Coronary artery (tissue), 2 donors: ENCODE measurements around the gene CETN1.

ENCODE experiments used
- DNase-seq: peaks from one replicate; pipeline ENCODE4 v3.0.0-alpha.2; 2017; ENCODE audit warnings: low spot score
- H3K27ac ChIP-seq, 2 donors: fragments of 200-600 bp; sonication (generic); one replicate each; pipeline ENCODE4 v1.5.1; 2016 to 2019
- H3K4me3 ChIP-seq: fragments of 200-600 bp; sonication (generic); 2 replicates; pipeline ENCODE4 v1.5.1; 2016; ENCODE audit warnings: mild to moderate bottlenecking, moderate library complexity
- TF ChIP-seq, protein P1 (sequence below): fragments of 200-600 bp; sonication (generic); IDR thresholded peaks from one replicate; pipeline ENCODE4 v1.5.1; 2019; ENCODE audit warnings: antibody characterized with exemption

The CETN1 gene

DNA sequence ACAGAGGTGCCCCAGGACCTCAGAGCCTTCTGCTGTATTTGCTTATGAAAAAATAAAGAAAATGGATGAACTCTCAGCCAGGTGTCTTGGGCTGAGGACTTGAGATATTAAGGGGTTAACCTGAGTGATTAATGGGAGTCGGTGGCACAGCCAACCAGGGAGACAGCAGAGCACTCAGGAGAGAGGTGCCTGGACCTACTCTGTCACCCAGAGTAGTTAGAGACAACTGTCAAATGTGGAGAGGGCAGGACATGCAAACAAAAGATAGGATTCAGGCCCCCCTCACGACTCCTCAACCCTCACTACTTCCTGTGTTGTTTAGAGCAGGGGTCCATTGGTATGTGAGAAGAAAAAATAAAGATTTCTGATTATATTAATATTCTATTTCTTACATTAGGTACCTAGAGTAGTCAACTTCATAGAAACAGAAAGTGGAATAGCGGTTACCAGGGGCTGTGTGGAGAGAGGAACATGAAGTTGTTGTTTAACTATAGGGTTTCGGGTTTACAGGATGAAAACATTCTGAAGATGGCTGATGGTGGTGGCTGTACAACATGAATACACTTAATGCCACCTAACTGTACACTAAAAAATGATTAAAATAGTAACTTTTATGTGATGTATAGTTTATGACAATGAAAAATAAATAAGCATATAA, 28.6 kb upstream of the CETN1 start:
- DNase-seq, result no peak
- TF ChIP-seq, protein P1, sequence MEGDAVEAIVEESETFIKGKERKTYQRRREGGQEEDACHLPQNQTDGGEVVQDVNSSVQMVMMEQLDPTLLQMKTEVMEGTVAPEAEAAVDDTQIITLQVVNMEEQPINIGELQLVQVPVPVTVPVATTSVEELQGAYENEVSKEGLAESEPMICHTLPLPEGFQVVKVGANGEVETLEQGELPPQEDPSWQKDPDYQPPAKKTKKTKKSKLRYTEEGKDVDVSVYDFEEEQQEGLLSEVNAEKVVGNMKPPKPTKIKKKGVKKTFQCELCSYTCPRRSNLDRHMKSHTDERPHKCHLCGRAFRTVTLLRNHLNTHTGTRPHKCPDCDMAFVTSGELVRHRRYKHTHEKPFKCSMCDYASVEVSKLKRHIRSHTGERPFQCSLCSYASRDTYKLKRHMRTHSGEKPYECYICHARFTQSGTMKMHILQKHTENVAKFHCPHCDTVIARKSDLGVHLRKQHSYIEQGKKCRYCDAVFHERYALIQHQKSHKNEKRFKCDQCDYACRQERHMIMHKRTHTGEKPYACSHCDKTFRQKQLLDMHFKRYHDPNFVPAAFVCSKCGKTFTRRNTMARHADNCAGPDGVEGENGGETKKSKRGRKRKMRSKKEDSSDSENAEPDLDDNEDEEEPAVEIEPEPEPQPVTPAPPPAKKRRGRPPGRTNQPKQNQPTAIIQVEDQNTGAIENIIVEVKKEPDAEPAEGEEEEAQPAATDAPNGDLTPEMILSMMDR, result no peak
- H3K4me3 ChIP-seq, result no peak overlapping the region
- H3K27ac ChIP-seq, result no peak overlapping the region

DNA sequence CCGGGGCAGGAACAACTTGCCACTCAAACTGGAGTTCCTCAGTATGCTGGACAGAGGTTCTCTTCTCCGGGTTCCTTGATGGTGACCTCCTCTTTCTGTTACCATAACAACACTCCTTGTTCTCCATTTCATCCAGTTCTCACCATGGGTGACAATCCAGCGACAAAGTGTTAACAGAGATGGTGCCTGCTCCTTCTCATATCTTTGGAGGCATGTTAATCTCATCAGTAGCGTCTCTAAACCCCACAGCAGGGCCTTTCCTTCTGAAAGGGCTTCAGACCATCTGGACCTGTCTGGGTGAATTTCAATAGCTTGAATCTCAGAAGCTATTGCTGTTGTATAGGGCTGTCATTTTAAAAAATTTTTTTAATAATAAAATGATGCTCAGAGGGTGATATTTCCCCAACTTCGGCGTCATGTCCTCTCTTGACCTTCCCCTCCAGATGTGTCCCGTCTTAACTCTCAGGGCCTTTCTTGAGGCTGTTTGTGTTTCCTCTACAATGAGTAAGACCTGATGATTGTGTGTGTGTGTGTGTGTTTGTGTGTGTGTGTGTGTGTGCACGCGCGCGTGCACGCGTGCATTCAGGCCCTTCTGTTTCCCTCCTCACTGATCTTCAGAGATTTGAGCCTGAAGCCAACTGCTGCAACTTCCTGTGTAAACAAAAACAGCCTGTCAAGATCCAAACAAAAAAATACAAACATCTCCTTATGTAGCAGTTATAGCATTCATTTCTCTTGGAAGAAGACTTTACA, 24.3 kb upstream of the CETN1 start:
- Histone ChIP-seq H3K4me3 (no peak overlapping the region), H3K27ac (no peak overlapping the region)
- no peak for DNase-seq
- TF ChIP-seq, protein P1, result no peak

DNA sequence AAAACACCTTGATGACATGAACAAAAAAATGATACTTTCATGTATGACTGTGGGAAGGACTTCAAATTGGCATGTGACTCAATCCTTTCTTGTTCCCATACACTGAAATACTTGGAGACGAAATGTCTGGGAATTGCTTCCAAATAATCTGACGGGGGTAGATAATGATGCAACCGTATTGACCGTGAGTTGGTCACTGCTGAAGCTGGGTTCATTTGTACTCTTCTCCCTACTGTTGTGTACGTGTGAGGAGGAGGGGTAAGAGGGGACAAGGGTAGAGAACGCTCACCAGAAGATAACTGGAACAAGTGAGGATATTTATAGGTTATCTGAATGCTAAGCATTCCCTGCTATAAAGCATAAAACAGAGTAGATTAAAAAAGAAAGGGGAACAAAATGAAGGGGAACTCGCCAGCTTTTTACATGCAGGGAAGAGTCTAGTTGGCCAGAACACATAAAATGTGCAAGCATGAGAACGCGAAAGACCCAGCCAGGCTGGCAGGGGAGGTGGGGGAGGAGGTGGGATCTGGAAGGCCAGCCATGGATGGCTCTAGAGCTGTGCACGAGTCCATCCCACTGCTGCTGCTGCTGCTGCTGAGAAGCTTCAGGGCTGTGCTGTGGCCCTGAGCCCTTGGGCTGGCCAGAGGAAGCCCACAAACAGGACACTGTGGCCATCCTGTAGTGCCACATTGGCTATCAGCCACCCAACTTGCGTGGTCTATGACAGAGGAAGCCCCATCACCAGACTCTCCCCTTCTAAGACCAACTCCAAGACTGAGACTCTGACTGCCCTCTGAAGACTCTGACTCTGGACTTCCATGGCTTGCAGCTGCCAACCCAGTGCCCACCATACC, 15.2 kb upstream of the CETN1 start:
- Histone ChIP-seq H3K27ac (no peak overlapping the region), H3K4me3 (no peak overlapping the region)
- no peak for DNase-seq
- TF ChIP-seq, protein P1, result no peak

DNA sequence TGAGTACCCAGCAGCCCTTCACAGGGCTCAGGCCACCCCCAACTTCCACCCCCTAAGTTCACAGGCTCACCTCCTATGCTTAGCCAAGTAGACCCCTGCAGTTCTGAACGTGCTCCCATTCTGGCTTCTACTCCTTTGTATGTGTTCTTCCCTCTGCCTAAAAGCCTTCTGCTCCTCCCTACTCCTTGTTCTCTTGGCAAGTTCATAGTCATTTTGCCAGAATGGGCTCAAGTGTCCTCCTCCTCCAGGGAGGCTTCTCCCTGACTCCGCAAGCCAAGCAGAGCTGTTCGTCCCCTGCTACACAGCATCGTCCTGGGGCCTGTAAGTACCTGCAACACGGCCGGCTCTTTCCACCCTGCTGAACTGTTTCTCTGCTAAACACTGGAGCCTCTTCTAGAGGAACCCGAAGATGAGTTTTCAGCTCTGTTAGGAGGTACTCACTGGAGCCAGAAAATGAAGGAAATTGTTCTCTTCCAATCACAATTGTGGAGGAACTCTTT, 14.6 kb upstream of the CETN1 start:
- TF ChIP-seq, protein P1, result no peak
- DNase-seq, result no peak

GRCh38 chr18:567122-567521, 13.1 kb upstream of the CETN1 start:
- no peak overlapping the region for H3K27ac ChIP-seq
- TF ChIP-seq, protein P1, result no peak
- no peak overlapping the region for H3K4me3 ChIP-seq
- DNase-seq, result no peak

More for the DNA sequence above, 14.6 kb upstream of the CETN1 start:
- H3K27ac ChIP-seq, result no peak overlapping the region
- no peak overlapping the region for H3K4me3 ChIP-seq

- H3K4me3 ChIP-seq, result no peak overlapping the region
- TF ChIP-seq, protein P1, result no peak
- DNase-seq, result no peak
- no peak overlapping the region for H3K27ac ChIP-seq
These were observed 11.4 kb upstream of the CETN1 start for GRCh38 chr18:568731-569130.
